Lower lobe of right lung (tissue), 1 donor: ENCODE data around the gene PPOX. TPM values are rescaled to one million over a fixed set of nuclear protein-coding genes. Genes with fewer than 3 reads are reported as not detected.

Experiments
- total RNA-seq: library from RNA; stranded (reverse); fragmentation: NEBNext Ultra II Directional; extraction: Animal tissue kit (Norgen Biotek cat#: 25700); gene quantifications from one replicate; pipeline ENCODE4 v1.2.1, GENCODE V29; 2021
- donor health status: DM: no; HTN: yes; CAD: no; lungs with severe emphysema.

PPOX gene
- total RNA-seq, 1 donor from 2014 or later = 24.1 TPM

Other genes with a start within 250 kb of the PPOX start
- gene ITLN2, start 211.6 kb upstream of the PPOX start, total RNA-seq = 30.7 TPM
- 162 TPM for gene F11R, start 145.3 kb upstream of the PPOX start, total RNA-seq
- 63.2 TPM for gene TSTD1, start 127.5 kb upstream of the PPOX start, total RNA-seq
- 81.8 TPM for gene USF1, start 120.4 kb upstream of the PPOX start, total RNA-seq
- 63.7 TPM for gene ARHGAP30, start 96.5 kb upstream of the PPOX start, total RNA-seq
- gene NECTIN4, start 76.9 kb upstream of the PPOX start, total RNA-seq = 6.2 TPM
- 7.2 TPM for gene KLHDC9, start 68.1 kb upstream of the PPOX start, total RNA-seq
- 46.2 TPM for gene PFDN2, start 48.4 kb upstream of the PPOX start, total RNA-seq
- 43.6 TPM for gene NIT1, start 48.3 kb upstream of the PPOX start, total RNA-seq
- gene DEDD, start 33.8 kb upstream of the PPOX start, total RNA-seq = 38.3 TPM
- 92.2 TPM for gene UFC1, start 12.4 kb upstream of the PPOX start, total RNA-seq
- 32.2 TPM for gene USP21, start 6.9 kb upstream of the PPOX start, total RNA-seq
- 29.6 TPM for gene B4GALT3, start 11.1 kb downstream of the PPOX start, total RNA-seq
- 1.4 TPM for gene ADAMTS4, start 32.6 kb downstream of the PPOX start, total RNA-seq
- gene NDUFS2, start 35.9 kb downstream of the PPOX start, total RNA-seq = 66.3 TPM
- gene FCER1G, start 48.9 kb downstream of the PPOX start, total RNA-seq = 283 TPM
- gene APOA2, start 57.2 kb downstream of the PPOX start, total RNA-seq = not detected
- 11.6 TPM for gene TOMM40L, start 59.6 kb downstream of the PPOX start, total RNA-seq
- not detected for gene NR1I3, start 71.8 kb downstream of the PPOX start, total RNA-seq
- gene PCP4L1, start 92.3 kb downstream of the PPOX start, total RNA-seq = 8.9 TPM
- gene MPZ, start 143.5 kb downstream of the PPOX start, total RNA-seq = 4.0 TPM
- gene SDHC, start 148.0 kb downstream of the PPOX start, total RNA-seq = 167 TPM
- 8.0 TPM for gene CFAP126, start 201.4 kb downstream of the PPOX start, total RNA-seq